WERI-Rb-1 (cell line): ENCODE results near the gene CEP78.

ENCODE experiments used
- DNase-seq: peaks from one replicate; pipeline ENCODE4 v3.0.0-alpha.2; 2020
- H3K27ac ChIP-seq: fragments of 250-450 bp; sonication (Bioruptor Pico); 2 replicates; pipeline ENCODE4 v1.5.1; 2020; ENCODE audit warnings: mild to moderate bottlenecking, moderate library complexity
- H3K27me3 ChIP-seq: fragments of 250-450 bp; sonication (Bioruptor Pico); 2 replicates; pipeline ENCODE4 v1.5.1; 2021; ENCODE audit warnings: mild to moderate bottlenecking, low read depth, moderate library complexity; ENCODE audit not compliant: insufficient read depth, severe bottlenecking
- H3K36me3 ChIP-seq: fragments of 250-450 bp; sonication (Bioruptor Pico); 2 replicates; pipeline ENCODE4 v1.5.1; 2020; ENCODE audit warnings: mild to moderate bottlenecking, moderate library complexity
- H3K4me3 ChIP-seq: 2 replicates; pipeline ENCODE4 v1.5.1; 2011; ENCODE audit warnings: low read depth, mild to moderate bottlenecking, control low read depth, low read length
- H3K9me3 ChIP-seq: fragments of 250-450 bp; sonication (Bioruptor Pico); 2 replicates; pipeline ENCODE4 v1.5.1; 2021; ENCODE audit warnings: mild to moderate bottlenecking, moderate library complexity; ENCODE audit not compliant: severe bottlenecking
- CTCF ChIP-seq: IDR thresholded peaks from 2 replicates; pipeline ENCODE4 v1.5.1; 2011; ENCODE audit warnings: low read depth, mild to moderate bottlenecking, control low read depth, inconsistent platforms, low read length

CEP78 gene

GRCh38 chr9:78210841-78211301 is 25.0 kb upstream of the CEP78 start:
- no peak overlapping the region for H3K27ac ChIP-seq
- no peaks in the 10 kb centered on the region for H3K9me3 ChIP-seq
- H3K4me3 ChIP-seq = no peak overlapping the region
- H3K27me3 ChIP-seq = no peaks in the 10 kb centered on the region
- no peak for TF ChIP-seq CTCF
- no peaks in the 10 kb centered on the region for H3K36me3 ChIP-seq
- DNase-seq = no peak

- no peaks in the 10 kb centered on the region for H3K36me3 ChIP-seq
- no peak overlapping the region for H3K27ac ChIP-seq
- TF ChIP-seq CTCF = no peak
- DNase-seq = no peak
- H3K27me3 ChIP-seq = no peaks in the 10 kb centered on the region
- H3K4me3 ChIP-seq = no peak overlapping the region
- H3K9me3 ChIP-seq = no peaks in the 10 kb centered on the region
Measured at GRCh38 chr9:78212868-78213267, 23.0 kb upstream of the CEP78 start.

GRCh38 chr9:78213712-78214111 is 22.2 kb upstream of the CEP78 start:
- Histone ChIP-seq H3K27ac (no peak overlapping the region), H3K27me3 (no peaks in the 10 kb centered on the region), H3K9me3 (no peaks in the 10 kb centered on the region), H3K36me3 (no peaks in the 10 kb centered on the region), H3K4me3 (no peak overlapping the region)
- TF ChIP-seq CTCF = no peak
- no peak for DNase-seq

- no peak for TF ChIP-seq CTCF
- H3K36me3 ChIP-seq = no peaks in the 10 kb centered on the region
- no peak overlapping the region for H3K27ac ChIP-seq
- no peak overlapping the region for H3K4me3 ChIP-seq
- no peaks in the 10 kb centered on the region for H3K27me3 ChIP-seq
- no peak for DNase-seq
- H3K9me3 ChIP-seq = no peaks in the 10 kb centered on the region
Measured at GRCh38 chr9:78214492-78214891, 21.4 kb upstream of the CEP78 start.

GRCh38 chr9:78215706-78216105 is 20.2 kb upstream of the CEP78 start:
- no peak overlapping the region for H3K4me3 ChIP-seq
- TF ChIP-seq CTCF = no peak
- H3K27me3 ChIP-seq = no peaks in the 10 kb centered on the region
- H3K27ac ChIP-seq = no peak overlapping the region
- DNase-seq = no peak
- no peaks in the 10 kb centered on the region for H3K36me3 ChIP-seq
- no peaks in the 10 kb centered on the region for H3K9me3 ChIP-seq

GRCh38 chr9:78218890-78219289 is 17.0 kb upstream of the CEP78 start:
- Histone ChIP-seq H3K36me3 (no peaks in the 10 kb centered on the region), H3K4me3 (no peak overlapping the region), H3K9me3 (no peaks in the 10 kb centered on the region), H3K27ac (no peak overlapping the region), H3K27me3 (no peaks in the 10 kb centered on the region)
- DNase-seq = no peak
- no peak for TF ChIP-seq CTCF
